ENCODE data around the gene PARN.

DNA sequence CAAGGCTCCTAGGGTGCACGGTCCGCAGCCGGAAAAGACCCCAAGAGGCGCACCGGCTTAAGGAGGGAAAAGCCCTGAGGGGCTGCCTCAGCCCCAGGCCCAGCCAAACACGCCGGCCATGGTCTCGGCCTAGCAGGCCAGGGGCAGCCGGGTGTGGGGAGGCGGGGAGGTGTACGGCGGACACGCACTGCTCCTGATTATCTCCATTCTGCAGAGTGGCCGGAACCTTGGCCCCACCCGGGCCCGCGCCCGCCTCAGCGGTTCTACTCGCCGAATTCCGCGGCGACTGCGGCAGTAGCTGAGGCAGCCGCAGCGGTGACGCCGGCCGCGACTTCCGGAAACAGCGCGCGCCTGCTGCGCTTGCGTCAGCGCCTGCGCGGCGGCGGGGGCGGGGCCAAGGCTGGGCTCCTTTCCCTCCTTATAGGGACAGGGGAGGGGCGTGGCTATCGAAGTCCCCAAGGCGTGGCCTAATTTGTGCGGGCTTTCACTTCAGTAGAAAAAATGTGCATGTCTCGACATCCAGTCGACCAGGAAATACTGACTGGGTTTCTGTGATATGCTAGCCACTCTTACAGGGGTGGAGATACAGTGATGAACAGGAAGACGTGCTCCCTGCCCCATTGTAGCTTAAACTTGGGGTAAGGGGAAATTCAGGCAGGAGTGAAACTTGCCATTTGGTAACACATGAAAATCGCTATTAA is at the start of gene PARN:
- TF ChIP-seq, protein P1, sequence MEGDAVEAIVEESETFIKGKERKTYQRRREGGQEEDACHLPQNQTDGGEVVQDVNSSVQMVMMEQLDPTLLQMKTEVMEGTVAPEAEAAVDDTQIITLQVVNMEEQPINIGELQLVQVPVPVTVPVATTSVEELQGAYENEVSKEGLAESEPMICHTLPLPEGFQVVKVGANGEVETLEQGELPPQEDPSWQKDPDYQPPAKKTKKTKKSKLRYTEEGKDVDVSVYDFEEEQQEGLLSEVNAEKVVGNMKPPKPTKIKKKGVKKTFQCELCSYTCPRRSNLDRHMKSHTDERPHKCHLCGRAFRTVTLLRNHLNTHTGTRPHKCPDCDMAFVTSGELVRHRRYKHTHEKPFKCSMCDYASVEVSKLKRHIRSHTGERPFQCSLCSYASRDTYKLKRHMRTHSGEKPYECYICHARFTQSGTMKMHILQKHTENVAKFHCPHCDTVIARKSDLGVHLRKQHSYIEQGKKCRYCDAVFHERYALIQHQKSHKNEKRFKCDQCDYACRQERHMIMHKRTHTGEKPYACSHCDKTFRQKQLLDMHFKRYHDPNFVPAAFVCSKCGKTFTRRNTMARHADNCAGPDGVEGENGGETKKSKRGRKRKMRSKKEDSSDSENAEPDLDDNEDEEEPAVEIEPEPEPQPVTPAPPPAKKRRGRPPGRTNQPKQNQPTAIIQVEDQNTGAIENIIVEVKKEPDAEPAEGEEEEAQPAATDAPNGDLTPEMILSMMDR (IDR thresholded peaks at IDR 0.05; ENCODE audit: low read length), result no peak
- TF ChIP-seq EZH2phosphoT487 (IDR thresholded peaks at IDR 0.05; ENCODE audit: low read length), result no peak

Measured in MM.1S (cell line).